ENCODE measurements around the gene MYBPHL.

- TF ChIP-seq POLR2A (IDR thresholded peaks at IDR 0.05) = no peak
- TF ChIP-seq CTCF (IDR thresholded peaks at IDR 0.05) = no peak
These were observed 44.6 kb upstream of the MYBPHL start for GRCh38 chr1:109351457-109351856.

Data from right lobe of liver (tissue), 4 donors.